Body of pancreas (tissue), 4 donors: ENCODE data around the gene MYADML2.

ENCODE experiments used
- POLR2A ChIP-seq, 3 donors: fragments of 450-650 bp; IDR thresholded peaks; one replicate each; pipeline ENCODE4 v1.6.1; 2016; ENCODE audit warnings: antibody characterized with exemption in 3 of 3, mild to moderate bottlenecking in 2 of 3
- TF ChIP-seq, protein P1 (sequence below), 7 experiments: fragments of 450-650 bp in 4 of 7; fragments of 200-600 bp in 3 of 7; sonication (generic) in 3 of 7; IDR thresholded peaks; one replicate each; pipeline ENCODE4 v1.5.1; 2016 to 2019; ENCODE audit warnings: antibody characterized with exemption in 7 of 7

DNA sequence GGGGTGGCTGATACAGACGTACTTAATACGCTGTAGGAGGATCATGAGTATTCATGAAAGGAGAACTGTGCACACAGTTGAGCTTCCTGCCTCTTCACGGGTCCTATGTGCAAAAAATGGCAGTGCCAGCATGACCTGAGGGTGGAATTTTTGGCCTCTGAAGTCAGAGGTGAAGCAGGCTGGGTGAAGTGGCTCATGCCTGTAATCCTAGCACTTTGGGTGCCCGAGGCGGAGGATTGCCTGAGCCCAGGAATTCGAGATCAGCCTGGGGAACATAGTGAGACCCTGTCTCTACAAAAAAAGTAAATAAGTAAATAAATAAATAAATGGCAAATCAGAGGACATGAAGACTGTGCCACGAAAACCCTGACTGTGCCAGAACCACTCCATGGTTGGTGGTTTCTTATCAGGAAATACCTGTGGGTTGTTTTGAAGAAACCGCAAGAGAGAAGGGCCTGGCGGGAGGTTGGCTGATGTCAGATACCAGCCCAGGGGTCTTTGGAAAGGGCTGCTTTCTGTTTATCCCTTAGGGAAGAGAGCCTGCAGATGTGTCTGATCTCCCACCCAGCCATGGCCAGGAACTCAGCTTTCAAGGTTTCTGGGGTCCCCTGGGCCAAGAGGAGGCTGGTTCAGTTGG, 33.8 kb upstream of the MYADML2 start:
- TF ChIP-seq, protein P1, sequence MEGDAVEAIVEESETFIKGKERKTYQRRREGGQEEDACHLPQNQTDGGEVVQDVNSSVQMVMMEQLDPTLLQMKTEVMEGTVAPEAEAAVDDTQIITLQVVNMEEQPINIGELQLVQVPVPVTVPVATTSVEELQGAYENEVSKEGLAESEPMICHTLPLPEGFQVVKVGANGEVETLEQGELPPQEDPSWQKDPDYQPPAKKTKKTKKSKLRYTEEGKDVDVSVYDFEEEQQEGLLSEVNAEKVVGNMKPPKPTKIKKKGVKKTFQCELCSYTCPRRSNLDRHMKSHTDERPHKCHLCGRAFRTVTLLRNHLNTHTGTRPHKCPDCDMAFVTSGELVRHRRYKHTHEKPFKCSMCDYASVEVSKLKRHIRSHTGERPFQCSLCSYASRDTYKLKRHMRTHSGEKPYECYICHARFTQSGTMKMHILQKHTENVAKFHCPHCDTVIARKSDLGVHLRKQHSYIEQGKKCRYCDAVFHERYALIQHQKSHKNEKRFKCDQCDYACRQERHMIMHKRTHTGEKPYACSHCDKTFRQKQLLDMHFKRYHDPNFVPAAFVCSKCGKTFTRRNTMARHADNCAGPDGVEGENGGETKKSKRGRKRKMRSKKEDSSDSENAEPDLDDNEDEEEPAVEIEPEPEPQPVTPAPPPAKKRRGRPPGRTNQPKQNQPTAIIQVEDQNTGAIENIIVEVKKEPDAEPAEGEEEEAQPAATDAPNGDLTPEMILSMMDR (IDR thresholded peaks at IDR 0.05): no peak
- TF ChIP-seq POLR2A (IDR thresholded peaks at IDR 0.05): no peak
